Measurements from ENCODE around the gene CAV2. TPM values are rescaled to one million over a fixed set of nuclear protein-coding genes. Genes with fewer than 3 reads are reported as not detected.

The CAV2 gene
- total and polyA plus RNA-seq, 10 donors, result 15.5 to 107 (median 72.7) TPM

GRCh38 chr7:116543664-116544063 is 44.1 kb downstream of the CAV2 start:
- peaks cover 0 to 7% (median 0%) of the 10 kb centered on the region in 6 donors for H3K36me3 ChIP-seq
- peaks cover 0 to 4% (median 0%) of the 10 kb centered on the region in 8 donors for H3K9me3 ChIP-seq
- no peak overlapping the region for H3K27ac ChIP-seq
- intact Hi-C loops (cut with DNase I; ENCODE audit: low total_unique reads), result no loop called here
- WGBS, 5 donors, result 56 to 86% (median 71%) methylated on average over 2 of the region's 2 CpGs
- H3K27me3 ChIP-seq (replicated peaks in 1 of 7), result no peaks in the 10 kb centered on the region
- H3K4me3 ChIP-seq, result no peak overlapping the region
- H3K4me1 ChIP-seq, result peaks cover 0 to 10% (median 1%) of the 10 kb centered on the region in 6 donors
- TF ChIP-seq POLR2AphosphoS5 (IDR thresholded peaks at IDR 0.05), result no peak
- TF ChIP-seq POLR2A (IDR thresholded peaks at IDR 0.05), result no peak
- TF ChIP-seq, protein P1, sequence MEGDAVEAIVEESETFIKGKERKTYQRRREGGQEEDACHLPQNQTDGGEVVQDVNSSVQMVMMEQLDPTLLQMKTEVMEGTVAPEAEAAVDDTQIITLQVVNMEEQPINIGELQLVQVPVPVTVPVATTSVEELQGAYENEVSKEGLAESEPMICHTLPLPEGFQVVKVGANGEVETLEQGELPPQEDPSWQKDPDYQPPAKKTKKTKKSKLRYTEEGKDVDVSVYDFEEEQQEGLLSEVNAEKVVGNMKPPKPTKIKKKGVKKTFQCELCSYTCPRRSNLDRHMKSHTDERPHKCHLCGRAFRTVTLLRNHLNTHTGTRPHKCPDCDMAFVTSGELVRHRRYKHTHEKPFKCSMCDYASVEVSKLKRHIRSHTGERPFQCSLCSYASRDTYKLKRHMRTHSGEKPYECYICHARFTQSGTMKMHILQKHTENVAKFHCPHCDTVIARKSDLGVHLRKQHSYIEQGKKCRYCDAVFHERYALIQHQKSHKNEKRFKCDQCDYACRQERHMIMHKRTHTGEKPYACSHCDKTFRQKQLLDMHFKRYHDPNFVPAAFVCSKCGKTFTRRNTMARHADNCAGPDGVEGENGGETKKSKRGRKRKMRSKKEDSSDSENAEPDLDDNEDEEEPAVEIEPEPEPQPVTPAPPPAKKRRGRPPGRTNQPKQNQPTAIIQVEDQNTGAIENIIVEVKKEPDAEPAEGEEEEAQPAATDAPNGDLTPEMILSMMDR (IDR thresholded peaks at IDR 0.05 in 8 of 11, conservative IDR thresholded peaks at IDR 0.05 in 3 of 11), result no peak
- DNase-seq, result no peak

- no peak for DNase-seq
- intact Hi-C loops (cut with DNase I; ENCODE audit: low total_unique reads), result no loop called here
- WGBS, 5 donors, result 61 to 78% (median 70%) methylated on average over 1 of the region's 1 CpG
- H3K27me3 ChIP-seq (replicated peaks in 1 of 7), result no peaks in the 10 kb centered on the region
- no peak overlapping the region for H3K4me3 ChIP-seq
- H3K36me3 ChIP-seq, result no peaks in the 10 kb centered on the region
- H3K4me1 ChIP-seq, result peaks cover 0 to 10% (median 0%) of the 10 kb centered on the region in 6 donors
- H3K27ac ChIP-seq, result no peak overlapping the region
- TF ChIP-seq POLR2A (IDR thresholded peaks at IDR 0.05), result no peak
- TF ChIP-seq, protein P1 (IDR thresholded peaks at IDR 0.05 in 8 of 11, conservative IDR thresholded peaks at IDR 0.05 in 3 of 11), result no peak
- TF ChIP-seq POLR2AphosphoS5 (IDR thresholded peaks at IDR 0.05), result no peak
- H3K9me3 ChIP-seq, result no peaks in the 10 kb centered on the region
These were observed 44.9 kb downstream of the CAV2 start for GRCh38 chr7:116544487-116544886.

GRCh38 chr7:116545411-116545993 is 46.0 kb downstream of the CAV2 start:
- no peaks in the 10 kb centered on the region for H3K9me3 ChIP-seq
- WGBS, 5 donors, result 79 to 88% (median 80%) methylated on average over 6 of the region's 6 CpGs
- no peaks in the 10 kb centered on the region for H3K27me3 ChIP-seq (replicated peaks in 1 of 7)
- no peak for DNase-seq
- no peak overlapping the region for H3K27ac ChIP-seq
- H3K4me1 ChIP-seq, result peaks cover 0 to 10% (median 0%) of the 10 kb centered on the region in 6 donors
- TF ChIP-seq POLR2A (IDR thresholded peaks at IDR 0.05) (no peak), POLR2AphosphoS5 (IDR thresholded peaks at IDR 0.05) (no peak)
- TF ChIP-seq, protein P1 (IDR thresholded peaks at IDR 0.05 in 8 of 11, conservative IDR thresholded peaks at IDR 0.05 in 3 of 11), result no peak
- no peaks in the 10 kb centered on the region for H3K36me3 ChIP-seq
- H3K4me3 ChIP-seq, result no peak overlapping the region
- intact Hi-C loops (cut with DNase I; ENCODE audit: low total_unique reads), result no loop called here

- intact Hi-C loops (cut with DNase I; ENCODE audit: low total_unique reads), result no loop called here
- TF ChIP-seq POLR2A (IDR thresholded peaks at IDR 0.05) (no peak), POLR2AphosphoS5 (IDR thresholded peaks at IDR 0.05) (no peak)
- TF ChIP-seq, protein P1 (IDR thresholded peaks at IDR 0.05 in 8 of 11, conservative IDR thresholded peaks at IDR 0.05 in 3 of 11), result no peak
- no peak overlapping the region for H3K4me3 ChIP-seq
- H3K27me3 ChIP-seq (replicated peaks in 1 of 7), result no peaks in the 10 kb centered on the region
- peaks cover 0 to 2% (median 0%) of the 10 kb centered on the region in 6 donors for H3K36me3 ChIP-seq
- H3K9me3 ChIP-seq, result no peaks in the 10 kb centered on the region
- H3K4me1 ChIP-seq, result peaks cover 0 to 10% (median 0%) of the 10 kb centered on the region in 6 donors
- H3K27ac ChIP-seq, result no peak overlapping the region
- no peak for DNase-seq
- 91 to 96% (median 93%) methylated on average over 11 of the region's 11 CpGs for WGBS, 5 donors
These were observed 46.5 kb downstream of the CAV2 start for GRCh38 chr7:116546054-116546453.

All from spleen (tissue), 11 donors.